ENCODE results near the gene CCR2.

GRCh38 chr3:46324036-46324435 is 29.9 kb upstream of the CCR2 start:
- TF ChIP-seq EZH2 (IDR thresholded peaks at IDR 0.05; ENCODE audit: low read length) (no peak), CTCF (optimal IDR thresholded peaks at IDR 0.05 in 1 of 3, IDR thresholded peaks at IDR 0.05 in 1 of 3, conservative IDR thresholded peaks at IDR 0.05 in 1 of 3; ENCODE audit: extremely low read depth in 1 of 3, insufficient read depth in 2 of 3, low read length in 3 of 3) (no peak)
